ENCODE data around the gene CEL. TPM values are rescaled to one million over a fixed set of nuclear protein-coding genes. Genes with fewer than 3 reads are reported as not detected.
A peak's percentile ranks its signal among the peaks of the same experiment; 100 is the strongest.

The CEL gene
- total RNA-seq, 1 donor from 2014 or later, result 2.0 TPM

DNA sequence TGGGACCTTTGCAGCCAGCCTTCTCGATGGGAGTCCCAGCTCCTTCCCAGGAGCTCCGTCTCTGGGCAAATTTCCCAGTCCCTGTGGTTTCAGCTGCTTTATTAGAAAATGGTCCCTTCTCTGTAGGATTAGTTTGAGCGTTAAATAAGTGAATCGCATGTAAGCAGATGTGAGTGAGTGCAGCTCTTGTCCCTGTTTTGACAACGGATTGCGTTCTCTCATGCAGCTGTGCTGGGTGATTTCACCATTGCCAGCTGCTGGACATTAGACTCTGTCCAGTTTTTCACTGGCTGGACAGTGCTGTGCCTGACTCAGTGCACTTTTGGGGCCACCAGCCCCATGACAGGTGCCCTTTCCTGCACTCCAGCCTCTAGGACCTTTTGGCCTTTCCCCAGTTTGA, 11.6 kb upstream of the CEL start:
- Mint-ChIP-seq H3K4me1 (ENCODE audit: low read depth) (no peaks in the 10 kb centered on the region), H3K4me3 (ENCODE audit: low read depth) (no peak overlapping the region), H3K27me3 (ENCODE audit: low read depth) (no peaks in the 10 kb centered on the region), H3K36me3 (ENCODE audit: low read depth) (peaks cover 53% of the 10 kb centered on the region), H3K27ac (no peak overlapping the region), H3K9me3 (no peaks in the 10 kb centered on the region)
- no peak for DNase-seq (ENCODE audit: low spot score)
- intact Hi-C loops (cut with micrococcal nuclease), result no loop called here

DNA sequence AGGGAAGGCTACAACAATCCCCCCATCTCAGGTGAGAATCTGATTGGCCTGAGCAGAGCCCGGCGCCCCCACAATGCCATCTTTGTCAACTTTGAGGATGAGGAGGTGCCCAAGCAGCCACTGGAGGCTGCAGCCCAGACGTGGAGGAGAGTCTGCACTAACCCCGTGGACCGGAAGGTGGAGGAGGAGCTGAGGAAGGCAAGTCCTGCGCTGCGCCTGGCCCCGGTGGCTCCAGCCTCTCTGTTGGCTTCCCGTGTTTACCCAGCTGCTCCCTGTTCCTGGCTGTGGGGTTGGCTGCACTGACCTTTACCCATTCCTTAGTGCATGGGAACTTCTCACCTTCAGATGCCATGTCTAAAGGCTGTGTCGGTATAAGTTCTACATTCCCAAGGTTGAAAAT, 11.0 kb upstream of the CEL start:
- Mint-ChIP-seq H3K4me1 (ENCODE audit: low read depth) (no peaks in the 10 kb centered on the region), H3K27me3 (ENCODE audit: low read depth) (no peaks in the 10 kb centered on the region), H3K9me3 (no peaks in the 10 kb centered on the region), H3K27ac (no peak overlapping the region), H3K4me3 (ENCODE audit: low read depth) (no peak overlapping the region), H3K36me3 (ENCODE audit: low read depth) (peaks cover 55% of the 10 kb centered on the region)
- intact Hi-C loops (cut with micrococcal nuclease), result no loop called here
- no peak for DNase-seq (ENCODE audit: low spot score)

DNA sequence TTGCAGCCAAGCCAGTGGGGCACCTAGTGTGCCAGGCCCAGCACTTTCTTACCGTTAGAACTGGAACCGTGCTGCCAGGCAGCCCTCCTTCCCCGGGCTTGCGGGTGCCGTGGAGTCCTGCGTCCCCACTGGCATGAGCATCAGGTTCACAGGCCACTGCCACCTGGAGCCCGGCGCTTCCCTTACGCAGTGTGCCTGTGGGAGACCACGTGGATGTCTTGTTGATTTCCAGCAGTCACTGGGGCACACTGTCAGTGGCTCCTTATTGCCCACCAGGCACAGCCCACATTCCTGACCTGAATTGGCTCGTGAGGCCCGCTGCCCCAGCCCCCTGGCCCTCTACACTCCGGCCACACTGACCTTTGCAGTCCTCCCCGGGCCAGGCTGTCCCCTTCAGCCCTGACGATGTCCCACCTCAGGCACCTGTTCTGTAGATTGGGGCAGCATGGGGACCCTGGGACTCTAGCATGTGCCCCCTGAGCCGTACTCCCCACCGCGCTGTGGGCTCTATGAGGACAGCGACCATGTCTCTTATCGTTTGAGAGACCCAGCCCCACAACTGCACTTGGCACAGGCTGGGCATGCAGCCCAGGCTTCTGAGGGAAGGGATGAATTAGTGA, 10.4 kb upstream of the CEL start:
- Mint-ChIP-seq H3K27me3 (ENCODE audit: low read depth) (no peaks in the 10 kb centered on the region), H3K4me3 (ENCODE audit: low read depth) (no peak overlapping the region), H3K9me3 (no peaks in the 10 kb centered on the region), H3K4me1 (ENCODE audit: low read depth) (peaks cover 4% of the 10 kb centered on the region), H3K36me3 (ENCODE audit: low read depth) (peaks cover 55% of the 10 kb centered on the region), H3K27ac (no peak overlapping the region)
- intact Hi-C loops (cut with micrococcal nuclease), result no loop called here
- no peak for DNase-seq (ENCODE audit: low spot score)

DNA sequence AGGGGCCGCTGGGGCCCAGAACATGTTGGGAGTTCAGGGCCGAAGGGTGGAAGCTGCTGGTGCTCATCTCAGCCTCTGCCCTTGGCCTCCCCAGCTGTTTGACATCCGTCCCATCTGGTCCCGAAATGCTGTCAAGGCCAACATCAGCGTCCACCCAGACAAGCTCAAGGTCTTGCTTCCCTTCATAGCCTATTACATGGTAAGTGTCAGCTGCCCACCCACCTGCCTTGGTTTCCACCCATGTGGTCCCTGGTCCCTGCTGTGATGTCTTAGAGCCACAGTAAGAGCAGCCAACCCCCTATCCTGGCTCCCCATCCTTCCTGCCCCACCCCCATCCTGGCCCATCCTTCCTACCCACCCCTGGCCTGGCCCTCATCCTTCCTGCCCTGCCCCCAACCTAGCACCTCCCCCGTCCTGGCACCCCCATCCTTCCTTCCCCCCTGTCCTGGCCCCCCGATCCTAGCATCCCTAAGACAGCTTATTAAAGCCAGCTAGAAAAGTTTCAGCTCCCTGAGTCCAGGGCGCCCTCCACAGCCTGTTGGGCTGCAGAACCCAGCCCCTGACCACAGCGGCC, 9.7 kb upstream of the CEL start:
- DNase-seq (ENCODE audit: low spot score), result no peak
- Mint-ChIP-seq H3K27ac (no peak overlapping the region), H3K9me3 (no peaks in the 10 kb centered on the region), H3K4me3 (ENCODE audit: low read depth) (no peak overlapping the region), H3K27me3 (ENCODE audit: low read depth) (no peaks in the 10 kb centered on the region), H3K36me3 (ENCODE audit: low read depth) (peaks cover 51% of the 10 kb centered on the region), H3K4me1 (ENCODE audit: low read depth) (peaks cover 7% of the 10 kb centered on the region)
- intact Hi-C loops (cut with micrococcal nuclease), result no loop called here

DNA sequence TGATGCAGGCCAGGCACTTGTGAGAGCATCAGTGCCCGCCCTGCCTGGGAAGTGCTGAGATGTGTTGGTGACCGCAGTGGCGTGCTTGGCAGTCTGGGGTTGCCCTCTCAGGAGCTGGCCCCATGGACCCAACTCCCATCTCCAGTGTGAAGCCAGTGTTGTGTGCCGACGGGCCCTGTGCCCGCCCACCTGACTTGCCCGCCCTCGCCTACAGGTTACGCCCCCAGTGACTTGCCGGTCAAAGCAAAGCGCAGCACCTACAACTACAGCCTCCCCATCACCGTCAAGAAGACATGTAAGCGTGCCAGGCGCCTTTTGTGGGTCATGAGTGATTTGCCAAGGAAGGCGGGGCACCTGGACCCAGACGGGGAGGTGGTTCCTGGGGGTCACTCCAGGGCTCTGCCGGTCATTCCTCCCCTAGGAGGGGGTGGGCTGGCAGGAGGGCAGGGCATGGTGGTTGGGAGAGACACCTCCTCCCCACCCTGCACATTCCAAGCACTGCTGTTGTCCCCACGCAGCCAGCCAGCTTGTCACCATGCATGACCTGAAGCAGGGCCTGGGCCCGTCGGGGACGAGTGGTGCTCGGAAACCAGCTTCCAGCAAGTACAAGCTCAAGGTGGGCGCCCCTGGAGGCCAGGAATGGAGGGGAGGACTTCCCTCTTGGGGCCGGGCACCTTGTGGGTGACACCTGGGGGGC, 7.4 kb upstream of the CEL start:
- H3K36me3 Mint-ChIP-seq (ENCODE audit: low read depth), result peaks cover 59% of the 10 kb centered on the region
- no peak for DNase-seq (ENCODE audit: low spot score)
- H3K4me3 Mint-ChIP-seq (ENCODE audit: low read depth), result no peak overlapping the region
- intact Hi-C loops (cut with micrococcal nuclease), result no loop called here
- H3K27ac Mint-ChIP-seq, result no peak overlapping the region
- peaks cover 24% of the 10 kb centered on the region for H3K4me1 Mint-ChIP-seq (ENCODE audit: low read depth)
- no peaks in the 10 kb centered on the region for H3K27me3 Mint-ChIP-seq (ENCODE audit: low read depth)
- H3K9me3 Mint-ChIP-seq, result no peaks in the 10 kb centered on the region

DNA sequence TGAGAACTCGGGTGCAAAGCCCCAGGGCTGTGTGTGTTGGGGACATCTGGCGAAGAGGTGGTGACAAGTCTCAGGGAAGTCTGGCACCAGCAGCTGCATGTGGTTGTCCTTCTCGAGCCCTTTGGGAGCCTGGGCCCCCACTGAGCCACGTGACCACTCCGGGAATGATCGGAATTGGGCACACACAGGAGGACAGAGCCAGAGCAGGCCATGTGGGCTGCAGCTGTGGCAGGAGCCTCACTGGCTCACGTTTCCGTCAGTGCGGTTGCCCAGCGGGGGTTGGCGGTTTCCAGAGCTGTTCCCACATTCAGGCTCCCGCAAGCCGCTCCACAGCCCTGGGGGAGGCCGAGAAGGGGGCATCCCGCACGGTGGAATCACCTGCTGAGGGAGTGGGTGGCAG, 6.8 kb upstream of the CEL start:
- no peaks in the 10 kb centered on the region for H3K9me3 Mint-ChIP-seq
- intact Hi-C loops (cut with micrococcal nuclease), result no loop called here
- no peak for DNase-seq (ENCODE audit: low spot score)
- no peak overlapping the region for H3K27ac Mint-ChIP-seq
- H3K4me3 Mint-ChIP-seq (ENCODE audit: low read depth), result no peak overlapping the region
- H3K27me3 Mint-ChIP-seq (ENCODE audit: low read depth), result no peaks in the 10 kb centered on the region
- H3K36me3 Mint-ChIP-seq (ENCODE audit: low read depth), result peaks cover 53% of the 10 kb centered on the region
- peaks cover 30% of the 10 kb centered on the region for H3K4me1 Mint-ChIP-seq (ENCODE audit: low read depth)

DNA sequence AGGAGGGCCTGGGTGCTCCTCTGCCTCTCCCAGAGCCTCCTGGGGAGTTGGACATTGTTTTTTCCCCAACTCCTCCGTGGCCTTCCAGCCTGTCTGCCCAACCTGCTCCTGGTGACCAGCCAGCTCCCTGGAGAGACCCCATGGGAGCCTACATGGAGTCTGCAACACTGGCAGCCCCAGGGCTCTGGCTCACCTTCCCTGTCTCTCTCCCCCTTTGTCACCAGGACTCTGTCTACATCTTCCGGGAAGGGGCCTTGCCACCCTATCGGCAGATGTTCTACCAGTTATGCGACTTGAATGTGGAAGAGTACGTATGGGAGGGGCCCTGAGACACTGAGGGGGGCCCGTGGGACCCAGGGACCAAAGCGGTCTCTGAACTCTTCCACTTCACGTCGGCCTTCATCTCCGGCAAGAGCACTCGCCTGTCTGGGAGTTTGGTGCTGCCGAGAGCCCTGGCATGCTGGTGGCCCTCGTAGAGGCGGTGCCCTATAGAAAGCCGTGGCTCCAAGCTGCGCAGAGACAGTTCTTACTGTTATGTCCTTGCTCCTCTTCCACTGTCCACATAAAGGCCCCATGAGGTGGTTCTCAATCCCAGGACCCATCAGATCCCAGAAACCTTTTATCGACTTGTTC, 5.9 kb upstream of the CEL start:
- Mint-ChIP-seq H3K4me3 (ENCODE audit: low read depth) (no peak overlapping the region), H3K27me3 (ENCODE audit: low read depth) (no peaks in the 10 kb centered on the region), H3K4me1 (ENCODE audit: low read depth) (peaks cover 33% of the 10 kb centered on the region), H3K27ac (no peak overlapping the region), H3K9me3 (no peaks in the 10 kb centered on the region), H3K36me3 (ENCODE audit: low read depth) (peaks cover 49% of the 10 kb centered on the region)
- intact Hi-C loops (cut with micrococcal nuclease), result no loop called here
- no peak for DNase-seq (ENCODE audit: low spot score)

DNA sequence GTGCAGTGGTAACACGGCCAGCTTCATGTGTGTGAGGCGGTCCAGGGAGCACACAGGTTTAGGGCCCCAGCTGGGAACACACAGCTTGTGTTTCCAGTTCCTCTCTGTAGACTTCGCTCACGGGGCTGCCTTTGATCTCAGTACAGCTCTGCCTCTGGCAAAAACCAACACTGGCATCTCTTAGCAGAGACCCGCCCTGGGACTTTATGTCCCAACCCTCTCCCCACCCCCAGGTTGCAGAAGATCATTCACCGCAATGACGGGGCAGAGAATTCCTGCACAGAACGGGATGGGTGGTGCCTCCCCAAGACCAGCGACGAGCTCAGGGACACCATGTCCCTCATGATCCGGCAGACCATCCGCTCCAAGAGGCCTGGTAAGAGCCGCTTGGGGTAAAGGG, 5.2 kb upstream of the CEL start:
- H3K27ac Mint-ChIP-seq, result peak overlapping the region; percentile 60
- intact Hi-C loops (cut with micrococcal nuclease), result no loop called here

DNA sequence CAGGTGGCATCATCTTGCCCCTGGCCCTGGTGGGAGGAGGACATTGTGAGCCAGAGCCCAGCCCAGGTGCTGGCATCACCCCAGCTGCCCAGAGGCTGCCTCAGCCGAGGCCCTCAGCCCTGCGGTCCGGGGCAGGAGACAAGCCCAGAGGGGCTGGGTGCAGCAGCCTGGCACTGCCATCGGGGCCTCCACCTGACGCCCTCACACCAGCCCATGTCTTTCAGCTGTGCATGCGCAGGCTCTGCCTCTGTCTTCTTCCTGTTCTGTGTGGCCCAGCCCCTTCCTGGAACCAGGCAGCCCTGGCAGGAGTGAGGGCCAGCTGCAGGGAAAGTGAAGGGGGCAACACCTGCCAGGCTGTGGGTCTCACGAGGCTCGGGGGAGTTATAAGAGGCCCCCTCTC, 4.8 kb upstream of the CEL start:
- no peaks in the 10 kb centered on the region for H3K9me3 Mint-ChIP-seq
- H3K27me3 Mint-ChIP-seq (ENCODE audit: low read depth), result no peaks in the 10 kb centered on the region
- intact Hi-C loops (cut with micrococcal nuclease), result no loop called here
- H3K4me3 Mint-ChIP-seq (ENCODE audit: low read depth), result no peak overlapping the region
- H3K36me3 Mint-ChIP-seq (ENCODE audit: low read depth), result peaks cover 41% of the 10 kb centered on the region
- no peak for DNase-seq (ENCODE audit: low spot score)
- H3K27ac Mint-ChIP-seq, result no peak overlapping the region
- H3K4me1 Mint-ChIP-seq (ENCODE audit: low read depth), result peaks cover 39% of the 10 kb centered on the region

More for the DNA sequence above, 5.2 kb upstream of the CEL start:
- Mint-ChIP-seq H3K36me3 (ENCODE audit: low read depth) (peaks cover 45% of the 10 kb centered on the region), H3K9me3 (no peaks in the 10 kb centered on the region), H3K4me1 (ENCODE audit: low read depth) (peaks cover 39% of the 10 kb centered on the region), H3K4me3 (ENCODE audit: low read depth) (no peak overlapping the region), H3K27me3 (ENCODE audit: low read depth) (no peaks in the 10 kb centered on the region)
- DNase-seq (ENCODE audit: low spot score), result no peak

DNA sequence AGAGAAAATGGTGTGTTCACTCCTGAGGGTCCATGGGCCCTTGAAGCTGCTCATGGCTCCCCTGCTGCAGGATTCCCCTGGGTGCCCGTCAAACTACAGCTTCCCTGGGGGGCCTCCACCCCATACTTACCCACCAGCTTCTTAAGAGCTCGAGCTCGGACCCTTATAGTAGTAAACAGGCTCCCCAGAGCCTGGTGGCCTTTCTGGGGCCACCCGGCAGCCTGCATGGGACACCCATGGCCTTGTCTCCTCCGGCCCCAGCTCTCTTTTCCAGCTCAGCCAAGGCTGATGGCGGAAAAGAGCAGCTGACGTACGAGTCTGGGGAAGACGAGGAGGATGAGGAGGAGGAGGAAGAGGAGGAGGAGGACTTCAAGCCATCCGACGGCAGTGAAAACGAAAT, 4.2 kb upstream of the CEL start:
- Mint-ChIP-seq H3K27ac (peak overlapping the region; percentile 39), H3K27me3 (ENCODE audit: low read depth) (no peaks in the 10 kb centered on the region)
- no peak for DNase-seq (ENCODE audit: low spot score)

DNA sequence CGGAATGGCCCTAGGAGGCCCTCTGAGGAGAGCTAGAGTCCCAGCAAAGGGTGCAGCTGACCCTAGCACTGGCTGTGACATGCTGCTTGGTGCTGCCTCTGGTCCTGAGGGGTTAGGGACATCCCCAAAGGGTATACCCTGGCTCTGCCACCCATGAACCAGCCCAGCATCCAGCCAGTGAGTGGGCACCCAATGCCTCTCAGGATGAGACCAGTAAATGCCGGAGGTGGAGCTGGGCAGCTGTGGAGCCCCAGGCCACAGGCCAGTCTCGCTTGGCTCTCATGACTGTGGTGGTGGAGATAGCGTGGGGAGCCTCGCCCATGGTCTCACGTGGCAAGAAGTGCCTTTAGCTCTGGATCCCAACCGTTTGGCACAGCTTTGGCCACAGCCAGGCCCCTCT, 3.7 kb upstream of the CEL start:
- Mint-ChIP-seq H3K27ac (peak overlapping the region; percentile 20), H3K4me3 (ENCODE audit: low read depth) (no peak overlapping the region), H3K9me3 (no peaks in the 10 kb centered on the region), H3K4me1 (ENCODE audit: low read depth) (peaks cover 40% of the 10 kb centered on the region), H3K27me3 (ENCODE audit: low read depth) (no peaks in the 10 kb centered on the region), H3K36me3 (ENCODE audit: low read depth) (peaks cover 36% of the 10 kb centered on the region)
- DNase-seq (ENCODE audit: low spot score), result no peak
- intact Hi-C loops (cut with micrococcal nuclease), result no loop called here

More for the DNA sequence above, 4.2 kb upstream of the CEL start:
- peaks cover 37% of the 10 kb centered on the region for H3K36me3 Mint-ChIP-seq (ENCODE audit: low read depth)
- intact Hi-C loops (cut with micrococcal nuclease), result no loop called here
- H3K4me1 Mint-ChIP-seq (ENCODE audit: low read depth), result peaks cover 40% of the 10 kb centered on the region
- no peaks in the 10 kb centered on the region for H3K9me3 Mint-ChIP-seq
- no peak overlapping the region for H3K4me3 Mint-ChIP-seq (ENCODE audit: low read depth)

DNA sequence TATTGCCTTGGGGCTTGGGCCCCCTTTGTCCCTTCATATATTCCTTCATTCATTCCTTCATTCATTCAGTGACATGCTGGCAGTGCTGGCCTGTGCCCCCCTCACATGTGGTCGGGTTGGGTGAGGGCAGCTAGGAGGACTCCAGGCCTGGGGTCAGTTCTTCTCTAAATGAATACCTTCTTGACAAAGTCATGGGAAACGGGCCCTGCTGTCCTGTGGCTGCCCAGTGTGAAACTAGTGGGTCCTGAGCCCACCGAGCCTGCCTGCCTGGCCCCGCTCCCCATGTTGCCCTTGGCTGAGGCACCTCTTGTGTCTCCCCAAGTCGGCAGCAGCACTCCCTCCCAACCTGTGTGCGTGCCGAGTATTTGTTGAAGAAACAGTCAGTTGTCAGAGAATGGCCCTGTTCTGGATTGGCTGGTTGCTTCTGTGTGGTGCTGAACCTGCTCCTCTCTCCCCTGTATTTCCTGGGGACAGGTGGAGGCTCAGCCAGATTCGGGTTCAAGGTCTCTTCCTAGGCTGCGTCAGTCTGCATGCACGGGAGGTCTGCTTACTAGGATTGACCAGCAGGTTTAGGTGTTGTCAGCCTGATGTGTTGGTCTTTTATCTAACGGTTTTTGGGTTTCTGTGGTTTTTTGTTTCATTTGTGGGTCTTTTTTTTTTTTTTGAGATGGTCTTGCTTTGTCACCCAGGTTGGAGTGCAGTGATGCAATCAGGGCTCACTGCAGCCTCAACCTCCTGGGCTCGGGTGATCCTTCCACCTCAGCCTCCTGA, 3.0 kb upstream of the CEL start:
- Mint-ChIP-seq H3K4me1 (ENCODE audit: low read depth) (peaks cover 40% of the 10 kb centered on the region), H3K9me3 (no peaks in the 10 kb centered on the region), H3K36me3 (ENCODE audit: low read depth) (peaks cover 33% of the 10 kb centered on the region), H3K27me3 (ENCODE audit: low read depth) (no peaks in the 10 kb centered on the region), H3K4me3 (ENCODE audit: low read depth) (peak overlapping the region; percentile 27), H3K27ac (peak overlapping the region; percentile 92)
- intact Hi-C loops (cut with micrococcal nuclease), result no loop called here
- no peak for DNase-seq (ENCODE audit: low spot score)

All from activated T-helper 2 cell treated with anti-CD3 and anti-CD28 coated beads, Interferon-gamma antibody, Interleukin-2, Interleukin-4, amounts not matched to agents 10 μg/mL and 5 μg/mL and 100 μg/mL, durations not matched to agents 14 hours and 24 hours and 36 hours (primary cell).